SK-MEL-5 (cell line): ENCODE results near the gene LRRC34. TPM values are rescaled to one million over a fixed set of nuclear protein-coding genes. Genes with fewer than 3 reads are reported as not detected.
A peak's percentile ranks its signal among the peaks of the same experiment; 100 is the strongest.

Source experiments
- DNase-seq: peaks from one replicate; pipeline ENCODE4 v3.0.0-alpha.2; 2016; ENCODE audit warnings: low read depth, low spot score
- in situ Hi-C: cut with HindIII; loops from 2 replicates; pipeline ENCODE4 v1.10.0; 2016; ENCODE audit warnings: low sequenced_read_pairs, high pct_unique_total_duplicates, low pct_unique_long_range_greater_than_20kb
- total RNA-seq: library from RNA; depleted of rRNA; stranded (reverse); fragments of >200 nt; shearing (Covaris generic); gene quantifications from 2 replicates; pipeline ENCODE4 v1.2.3, GENCODE V29; 2014

Gene LRRC34
- total RNA-seq, 1 experiment from 2014 or later: 6.5 TPM

GRCh38 chr3:169822540-169822939 is 9.8 kb upstream of the LRRC34 start:
- no peak for DNase-seq
- in situ Hi-C loops: no loop called here

GRCh38 chr3:169822091-169822490 is 9.4 kb upstream of the LRRC34 start:
- DNase-seq: no peak
- in situ Hi-C loops: no loop called here

GRCh38 chr3:169818316-169818715 is 5.6 kb upstream of the LRRC34 start:
- DNase-seq: no peak
- in situ Hi-C loops: no loop called here

GRCh38 chr3:169815590-169816150 is 3.0 kb upstream of the LRRC34 start:
- DNase-seq: no peak

GRCh38 chr3:169813757-169814517 is 1.2 kb upstream of the LRRC34 start:
- peak; percentile 9 for DNase-seq
- in situ Hi-C loops: no loop called here

More at GRCh38 chr3:169815590-169816150, 3.0 kb upstream of the LRRC34 start:
- in situ Hi-C loops: no loop called here

- in situ Hi-C loops: no loop called here
These were observed 574 bp upstream of the LRRC34 start for GRCh38 chr3:169813278-169813677.

GRCh38 chr3:169811631-169812331 is 923 bp downstream of the LRRC34 start:
- in situ Hi-C loops: no loop called here
- DNase-seq: peak; percentile 15

More at GRCh38 chr3:169813278-169813677, 574 bp upstream of the LRRC34 start:
- no peak for DNase-seq

GRCh38 chr3:169809230-169809795 is 3.4 kb downstream of the LRRC34 start:
- in situ Hi-C loops: no loop called here
- no peak for DNase-seq

GRCh38 chr3:169804681-169805080 is 8.0 kb downstream of the LRRC34 start:
- DNase-seq: no peak
- in situ Hi-C loops: no loop called here

- in situ Hi-C loops: no loop called here
- DNase-seq: no peak
These were observed 20.3 kb downstream of the LRRC34 start for GRCh38 chr3:169792359-169792758.

- no peak for DNase-seq
- in situ Hi-C loops: no loop called here
These were observed 21.8 kb downstream of the LRRC34 start for GRCh38 chr3:169790687-169791429.

- in situ Hi-C loops: no loop called here
- DNase-seq: no peak
These were observed 22.5 kb downstream of the LRRC34 start for GRCh38 chr3:169790219-169790618.

- DNase-seq: no peak
- in situ Hi-C loops: no loop called here
These were observed 24.9 kb downstream of the LRRC34 start for GRCh38 chr3:169787791-169788190.

GRCh38 chr3:169787120-169787519 is 25.6 kb downstream of the LRRC34 start:
- no peak for DNase-seq
- in situ Hi-C loops: no loop called here

- DNase-seq: no peak
- in situ Hi-C loops: no loop called here
These were observed 31.4 kb downstream of the LRRC34 start for GRCh38 chr3:169781209-169781855.

GRCh38 chr3:169780742-169781141 is 32.0 kb downstream of the LRRC34 start:
- no peak for DNase-seq
- in situ Hi-C loops: no loop called here

GRCh38 chr3:169777822-169778221 is 34.9 kb downstream of the LRRC34 start:
- in situ Hi-C loops: no loop called here
- no peak for DNase-seq
